Activated CD4-positive, alpha-beta T cell treated with anti-CD3 and anti-CD28 coated beads, Interleukin-2, amount 50 U/mL, for 4 hours (primary cell): ENCODE measurements around the gene DCST1.

Experiments used
- DNase-seq, 2 experiments: peaks; one replicate each; pipeline ENCODE4 v3.0.0-alpha.2; 2020

The DCST1 gene

DNA sequence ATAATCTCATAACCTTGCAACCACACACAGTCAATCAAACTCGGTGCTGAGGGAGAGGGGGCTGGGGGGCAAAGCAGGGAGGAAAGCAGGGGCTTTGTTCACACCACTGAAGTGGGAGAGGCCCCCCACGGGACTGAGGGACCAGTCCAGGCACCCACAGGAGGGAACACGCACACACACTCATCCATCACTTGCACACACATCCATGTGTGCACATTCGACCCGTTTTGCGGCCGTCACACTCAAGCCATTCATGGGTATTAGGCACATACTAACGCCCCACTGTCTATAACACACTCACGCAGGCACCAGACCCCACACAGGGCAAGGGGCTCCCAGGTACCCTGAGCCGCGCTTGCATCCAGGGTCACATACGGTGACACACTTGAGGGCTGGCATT lies 59.0 kb downstream of the DCST1 start:
- no peak for DNase-seq

DNA sequence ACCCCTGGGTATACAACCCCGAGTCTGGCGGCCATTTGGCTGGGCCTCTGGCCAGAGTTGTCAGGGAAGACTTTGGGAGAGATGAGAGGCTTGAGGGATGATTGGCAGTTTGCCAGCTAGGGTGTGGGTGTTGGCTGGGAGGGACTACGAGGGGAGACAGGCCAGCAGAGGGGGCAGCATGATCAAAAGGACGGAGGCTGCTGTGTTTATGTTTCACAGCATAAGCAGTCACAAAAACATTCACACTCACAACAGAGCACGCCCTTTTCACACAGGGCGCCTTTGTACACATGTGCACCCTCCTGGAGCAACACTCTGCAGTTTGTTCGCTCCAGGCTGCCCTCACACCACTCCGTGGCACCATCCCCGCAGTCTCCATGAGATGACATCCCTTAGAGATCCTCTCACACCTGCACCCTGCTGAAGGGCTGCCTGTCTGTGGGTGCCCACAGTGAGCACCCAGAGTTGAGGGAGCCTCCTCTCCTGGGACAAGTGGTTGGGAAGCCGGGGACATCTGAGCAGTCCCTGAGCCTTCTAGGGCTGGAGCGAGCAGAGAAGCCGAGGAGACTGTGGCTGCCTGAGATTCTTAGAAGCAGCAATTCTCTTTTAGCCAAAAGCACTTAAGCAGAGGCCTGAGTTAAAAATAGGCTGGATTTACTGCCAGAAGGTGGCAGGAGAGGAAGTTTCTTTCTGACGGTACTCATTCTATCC lies 60.4 kb downstream of the DCST1 start:
- DNase-seq, result no peak

DNA sequence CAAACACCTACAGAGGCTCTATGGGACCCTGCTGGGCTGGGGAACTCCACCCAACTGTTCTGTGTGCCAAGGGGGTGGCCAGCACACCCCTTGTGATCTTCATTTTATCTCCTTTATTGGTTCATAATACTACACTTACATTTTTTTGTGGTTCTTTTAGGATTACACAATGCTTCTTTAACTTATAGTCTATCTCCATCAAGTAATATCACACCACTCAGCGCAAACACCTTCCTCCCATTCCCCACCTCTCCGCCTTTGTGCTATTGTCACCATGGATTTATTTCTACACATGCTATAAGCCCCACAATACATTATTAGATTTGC lies 61.0 kb downstream of the DCST1 start:
- no peak for DNase-seq

DNA sequence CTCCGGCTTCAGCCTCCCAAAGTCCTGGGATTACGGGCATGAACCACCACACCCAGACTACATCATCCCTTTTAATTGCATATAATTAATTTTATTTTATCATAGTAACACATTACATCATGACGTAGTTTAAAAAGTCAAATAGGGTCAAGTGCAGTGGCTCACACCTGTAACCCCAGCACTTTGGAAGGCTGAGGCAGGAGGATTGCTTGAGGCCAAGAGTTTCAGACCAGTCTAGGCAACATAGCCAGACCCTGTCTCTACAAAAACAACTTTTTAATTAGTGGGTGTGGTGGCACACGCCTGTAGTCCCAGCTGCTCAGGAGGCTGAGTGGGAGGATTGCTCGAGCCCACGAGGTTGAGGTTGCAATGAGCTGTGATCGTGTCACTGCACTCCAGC lies 65.7 kb downstream of the DCST1 start:
- no peak for DNase-seq
